Head of caudate nucleus (tissue), 42 donors: ENCODE measurements around the gene PIK3C2G.

Experiments used
- DNase-seq, 42 donors: peaks; one replicate each; pipeline versions ENCODE4 v3.0.0 to v3.0.0-alpha.2; 2020 to 2021; ENCODE audit warnings: mixed read lengths in 7 of 42
- intact Hi-C: fragments of 100-400 bp; cut with DNase I; formaldehyde crosslinking; loops from one replicate; pipeline ENCODE4 v1.15.0; 2022

The PIK3C2G gene

DNA sequence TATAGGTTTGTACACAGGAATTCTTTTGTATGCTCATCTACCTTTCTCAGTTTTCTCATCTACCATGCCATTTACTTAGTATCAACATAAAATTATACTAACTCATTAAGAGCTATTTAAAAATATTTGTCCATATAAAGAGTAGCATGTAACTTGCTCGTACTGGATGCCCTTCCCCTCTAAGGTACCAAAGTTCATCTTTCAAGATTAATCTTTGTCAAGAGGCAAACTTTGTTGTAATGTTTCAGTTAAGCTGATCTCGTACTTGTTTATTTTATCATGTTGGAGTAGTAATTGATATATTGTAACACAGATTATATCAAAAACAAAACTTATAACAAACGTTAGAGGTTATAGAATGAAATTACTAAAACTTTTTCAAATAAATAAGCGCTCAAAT is 128.5 kb downstream of the PIK3C2G start:
- no peak for DNase-seq
- intact Hi-C loops = no loop called here

DNA sequence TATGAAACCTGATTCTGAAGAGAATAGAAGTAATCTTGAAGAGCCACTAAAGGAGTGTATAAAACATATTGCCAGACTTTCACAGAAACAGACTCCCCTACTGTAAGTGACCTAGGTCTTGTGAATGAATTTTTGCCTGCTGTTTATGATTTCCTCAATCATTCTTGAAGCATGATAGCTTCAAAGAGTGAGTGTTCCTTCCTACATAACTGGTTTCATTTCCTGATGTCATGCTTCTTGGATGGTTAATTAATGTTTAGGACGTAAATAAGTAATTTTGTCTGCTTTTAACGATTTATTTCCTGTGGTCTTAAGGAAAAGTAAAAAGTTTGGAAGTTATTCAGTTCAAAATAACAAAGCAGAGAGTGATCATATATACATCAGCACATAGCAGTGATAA is 129.8 kb downstream of the PIK3C2G start:
- intact Hi-C loops = no loop called here
- no peak for DNase-seq

- intact Hi-C loops = no loop called here
- no peak for DNase-seq
These were observed 133.4 kb downstream of the PIK3C2G start for GRCh38 chr12:18394742-18395141.

DNA sequence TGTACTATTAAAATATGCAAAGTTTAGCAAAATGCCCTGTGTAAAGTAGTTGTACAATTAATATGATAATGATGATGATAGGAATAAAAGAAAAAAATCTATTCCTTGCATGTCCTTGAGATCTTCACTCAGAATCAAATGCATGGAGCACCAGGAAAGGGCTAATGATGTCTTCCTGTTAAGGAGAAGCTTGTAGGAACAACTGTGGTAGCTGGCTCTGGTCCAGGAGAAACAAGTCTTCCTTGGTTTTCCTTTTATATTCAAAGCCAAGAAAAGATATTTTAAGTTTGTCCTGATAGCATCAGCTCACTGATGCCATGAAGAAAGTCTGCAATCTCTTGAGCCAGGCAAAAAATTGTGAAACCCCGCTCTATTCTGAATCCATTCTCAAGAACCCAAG is 138.9 kb downstream of the PIK3C2G start:
- no peak for DNase-seq
- intact Hi-C loops = no loop called here

DNA sequence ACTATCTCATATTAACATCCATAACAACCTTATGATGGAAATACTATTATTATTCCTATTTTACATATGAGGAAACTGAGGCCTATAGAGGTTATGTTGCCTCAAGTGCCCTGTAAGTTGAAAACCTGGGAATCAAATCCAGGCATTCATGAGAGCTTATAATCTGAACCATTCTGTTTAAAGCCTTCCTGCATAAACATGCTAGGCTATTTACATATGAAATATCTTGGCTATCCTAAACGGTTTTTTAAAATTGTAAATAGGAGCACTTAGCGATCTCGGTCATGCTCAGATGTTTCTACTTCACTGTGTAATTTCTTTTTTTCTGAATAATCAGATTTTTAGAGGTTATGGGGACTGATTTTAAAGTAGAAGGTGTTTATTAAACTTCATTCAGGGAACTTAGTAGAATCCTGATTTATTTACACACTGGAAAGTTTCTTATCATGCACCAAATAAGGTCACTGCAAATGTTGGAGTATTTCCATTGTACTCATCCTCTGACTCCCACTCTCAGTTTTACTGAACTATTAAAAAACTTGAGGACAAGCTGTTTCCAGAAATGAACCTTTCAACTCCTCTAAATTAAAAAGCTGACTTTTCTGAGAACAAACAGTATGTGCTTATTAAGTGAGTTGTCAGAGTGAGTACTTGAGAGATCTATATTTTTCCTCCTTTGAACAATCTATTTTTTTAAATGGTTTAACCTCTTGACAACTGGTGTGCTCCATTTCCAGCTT is 141.7 kb downstream of the PIK3C2G start:
- intact Hi-C loops = no loop called here
- no peak for DNase-seq

GRCh38 chr12:18411453-18411852 is 150.1 kb downstream of the PIK3C2G start:
- intact Hi-C loops = no loop called here
- no peak for DNase-seq

GRCh38 chr12:18414671-18415070 is 153.4 kb downstream of the PIK3C2G start:
- intact Hi-C loops = no loop called here
- no peak for DNase-seq

- DNase-seq = no peak
- intact Hi-C loops = no loop called here
These were observed 153.9 kb downstream of the PIK3C2G start for GRCh38 chr12:18415227-18415626.

GRCh38 chr12:18416412-18416811 is 155.1 kb downstream of the PIK3C2G start:
- intact Hi-C loops = no loop called here
- no peak for DNase-seq

- no peak for DNase-seq
- intact Hi-C loops = no loop called here
These were observed 158.0 kb downstream of the PIK3C2G start for GRCh38 chr12:18419311-18419710.

- DNase-seq = no peak
- intact Hi-C loops = no loop called here
These were observed 160.5 kb downstream of the PIK3C2G start for GRCh38 chr12:18421867-18422266.

DNA sequence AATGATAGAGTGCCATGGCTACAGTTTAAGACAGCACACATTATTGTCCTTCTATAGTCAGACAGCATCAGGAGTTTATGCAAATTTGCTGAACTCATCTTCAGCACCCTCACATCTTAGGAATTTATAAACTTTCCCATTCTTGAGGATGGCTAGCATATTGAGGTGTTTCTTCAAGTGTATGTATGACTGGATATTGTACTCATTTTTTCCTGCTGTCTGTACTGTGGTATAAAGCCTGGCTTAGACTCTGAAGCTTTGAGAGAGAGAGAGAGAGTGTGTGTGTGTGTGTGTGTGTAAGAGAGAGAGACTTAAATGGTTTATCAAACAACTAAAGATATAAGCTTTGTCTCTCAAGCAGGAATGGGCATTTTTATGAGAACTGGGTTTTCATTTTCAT is 161.6 kb downstream of the PIK3C2G start:
- no peak for DNase-seq
- intact Hi-C loops = no loop called here

DNA sequence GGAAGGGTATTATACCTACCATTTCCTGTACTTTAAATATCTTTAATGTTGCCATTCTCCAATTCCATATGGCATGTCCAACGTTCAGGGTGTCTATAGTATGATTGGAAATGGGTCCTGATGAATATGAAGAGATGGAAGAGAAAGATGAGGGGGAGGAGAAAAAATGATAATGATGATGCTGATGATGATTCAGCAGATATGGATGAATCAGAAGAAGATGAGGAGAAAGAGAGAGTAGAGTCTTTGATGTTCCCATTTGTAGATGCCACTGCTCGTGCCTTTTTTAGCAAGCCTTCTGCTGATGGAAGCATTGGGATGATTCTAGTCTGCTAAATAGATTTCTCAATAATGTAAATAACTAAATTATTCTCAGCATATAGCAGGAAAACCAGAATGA is 163.5 kb downstream of the PIK3C2G start:
- no peak for DNase-seq
- intact Hi-C loops = no loop called here

DNA sequence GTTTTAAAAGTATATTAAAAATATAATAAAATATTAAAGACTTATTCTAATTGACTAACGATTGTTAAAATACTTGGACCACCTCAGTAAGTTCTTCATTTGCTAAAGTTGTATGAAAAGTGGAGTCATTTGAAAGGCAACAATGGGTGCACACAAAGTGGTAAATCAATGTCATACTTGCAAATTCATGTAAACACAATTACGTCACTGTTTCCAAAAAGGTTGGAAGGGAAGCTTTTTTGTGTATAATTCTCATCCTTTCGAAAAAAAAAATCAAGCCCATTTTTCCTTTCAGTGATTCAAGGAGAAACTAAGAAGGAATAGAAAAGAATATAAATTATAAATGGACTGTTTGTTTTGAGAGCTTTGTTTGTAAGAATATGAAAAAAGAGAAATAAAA is 166.2 kb downstream of the PIK3C2G start:
- DNase-seq = no peak
- intact Hi-C loops = no loop called here

DNA sequence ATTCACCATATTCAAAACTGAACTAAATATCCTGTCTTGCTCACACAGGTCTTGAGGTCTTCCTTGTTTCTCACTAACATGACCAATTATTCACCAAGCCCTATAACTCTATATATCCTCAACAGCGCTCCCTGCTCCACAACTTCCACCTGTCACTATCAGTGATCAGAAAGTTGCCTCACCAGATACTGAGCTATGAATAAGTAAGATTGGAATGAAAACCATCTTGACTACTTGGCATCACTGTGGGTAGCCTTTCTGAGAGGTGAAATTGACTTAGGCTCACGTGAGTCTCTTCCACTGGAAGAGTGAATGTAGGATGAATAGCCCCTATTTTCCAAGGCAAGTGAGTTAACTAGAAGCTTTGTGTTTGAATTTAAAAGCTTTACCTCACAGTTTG is 167.1 kb downstream of the PIK3C2G start:
- DNase-seq = no peak
- intact Hi-C loops = no loop called here

DNA sequence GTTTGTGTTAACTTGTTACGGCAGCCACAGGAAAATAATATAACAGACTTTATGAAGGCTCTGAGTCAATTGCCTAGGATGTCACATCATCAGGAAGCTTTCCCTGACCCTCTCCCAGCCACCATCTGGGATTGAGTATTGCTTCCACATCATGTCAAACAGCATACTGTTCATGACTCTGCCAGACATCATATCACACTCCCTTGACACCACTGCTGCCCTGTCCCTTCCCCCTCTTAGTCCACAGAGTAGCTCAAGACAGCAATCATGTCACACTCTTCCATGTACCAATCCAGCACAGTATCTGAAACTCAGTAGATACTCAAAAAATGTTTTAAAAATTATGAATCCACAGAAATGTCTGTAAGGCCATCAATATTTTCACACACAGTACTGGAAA is 168.0 kb downstream of the PIK3C2G start:
- intact Hi-C loops = no loop called here
- DNase-seq = no peak

DNA sequence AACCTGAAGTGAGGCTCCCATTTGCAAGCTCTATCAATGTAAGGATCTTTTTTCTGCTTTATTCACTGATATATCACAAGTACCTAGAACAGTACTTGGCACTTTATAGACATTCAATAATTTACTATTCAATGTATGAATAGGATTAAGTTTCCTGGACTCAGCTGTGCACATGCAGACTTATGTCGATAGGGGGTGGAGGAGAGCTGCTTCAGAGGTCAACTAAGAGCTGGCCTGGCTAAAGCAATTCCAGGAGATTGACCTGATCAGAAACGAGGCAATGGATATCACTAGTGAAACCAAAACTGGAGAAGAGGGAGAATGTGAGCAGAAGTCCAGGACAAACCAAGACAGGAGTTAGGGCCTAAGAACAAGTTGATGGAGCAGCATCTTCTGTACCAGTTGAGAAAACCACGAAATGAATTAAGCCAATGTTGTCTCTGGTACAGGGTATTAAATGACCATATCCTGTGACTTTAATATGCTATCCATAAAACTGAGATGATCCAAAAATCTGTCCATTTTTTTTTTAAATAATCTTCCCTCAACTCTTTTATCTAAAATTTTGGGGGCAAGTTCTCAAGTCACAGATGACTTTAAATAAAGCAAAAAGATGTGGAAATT is 169.2 kb downstream of the PIK3C2G start:
- DNase-seq = peak in 32 of 42 donors; percentile 3 to 64 (median 20)
- intact Hi-C loops = loop anchor here (10.0 kb wide), 1 partner anchor 854 kb away; no protein-coding TSS in a partner anchor

DNA sequence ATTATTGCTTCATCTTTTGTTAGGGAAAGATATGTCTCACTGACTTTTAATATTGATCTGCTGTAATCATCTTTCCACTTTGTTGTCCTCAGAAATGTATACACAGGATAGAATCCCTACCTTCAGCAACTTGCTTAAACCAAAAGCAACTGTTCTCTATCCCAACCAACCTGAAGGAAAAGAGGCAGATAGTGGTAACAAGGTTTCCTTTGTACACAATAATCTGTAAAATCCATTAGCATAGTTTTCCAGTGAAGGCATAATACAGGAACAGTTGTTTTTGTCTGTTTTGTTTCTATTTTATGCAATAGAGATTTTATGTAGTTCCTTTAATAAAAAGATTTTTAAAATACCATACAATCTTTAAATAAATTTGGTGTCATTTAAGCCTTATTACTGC is 170.5 kb downstream of the PIK3C2G start:
- intact Hi-C loops = loop anchor here (10.0 kb wide), 1 partner anchor 853 kb away; no protein-coding TSS in a partner anchor
- no peak for DNase-seq

- intact Hi-C loops = loop anchor here (10.0 kb wide), 1 partner anchor 853 kb away; no protein-coding TSS in a partner anchor
- DNase-seq = no peak
These were observed 170.9 kb downstream of the PIK3C2G start for GRCh38 chr12:18432206-18432605.

- DNase-seq = no peak
- intact Hi-C loops = loop anchor here (10.0 kb wide), 1 partner anchor 849 kb away; no protein-coding TSS in a partner anchor
These were observed 174.9 kb downstream of the PIK3C2G start for GRCh38 chr12:18436170-18436569.

- intact Hi-C loops = loop anchor here (10.0 kb wide), 1 partner anchor 845 kb away; no protein-coding TSS in a partner anchor
- no peak for DNase-seq
These were observed 178.2 kb downstream of the PIK3C2G start for GRCh38 chr12:18439541-18439940.
